Esophagus muscularis mucosa (tissue), 4 donors: Measurements from ENCODE around the gene FDPS. TPM values are rescaled to one million over a fixed set of nuclear protein-coding genes. Genes with fewer than 3 reads are reported as not detected.

Source experiments
- DNase-seq: peaks from one replicate; pipeline ENCODE4 v3.0.0-alpha.2; 2017; ENCODE audit errors: extremely low spot score
- H3K27ac ChIP-seq, 4 donors: fragments of 200-600 bp; sonication (generic); replicated peaks in 1 of 4; 1 replicate in 3 of 4; 2 replicates in 1 of 4; pipeline ENCODE4 v1.5.1; 2016 to 2019; ENCODE audit warnings: mild to moderate bottlenecking in 1 of 4
- H3K27me3 ChIP-seq, 4 donors: fragments of 200-600 bp; sonication (generic); one replicate each; pipeline versions ENCODE4 v1.5.1 to v1.6.0; 2016 to 2019
- H3K36me3 ChIP-seq, 4 donors: fragments of 200-600 bp; sonication (generic); one replicate each; pipeline ENCODE4 v1.5.1; 2016 to 2019
- H3K4me1 ChIP-seq, 4 donors: fragments of 200-600 bp; sonication (generic); one replicate each; pipeline ENCODE4 v1.5.1; 2016 to 2019
- H3K4me3 ChIP-seq, 4 donors: fragments of 200-600 bp; sonication (generic); 1 replicate in 2 of 4; 2 replicates in 2 of 4; pipeline ENCODE4 v1.5.1; 2016 to 2019; ENCODE audit warnings: mild to moderate bottlenecking in 4 of 4, moderate library complexity in 1 of 4
- H3K9me3 ChIP-seq, 4 donors: fragments of 200-600 bp; sonication (generic); 1 replicate in 3 of 4; 2 replicates in 1 of 4; pipeline ENCODE4 v1.5.1; 2016 to 2019
- EP300 ChIP-seq: sonication (generic); formaldehyde crosslinking; IDR thresholded peaks from one replicate; pipeline ENCODE4 v1.6.1; 2017; ENCODE audit warnings: antibody characterized with exemption
- POLR2A ChIP-seq: fragments of 450-650 bp; IDR thresholded peaks from one replicate; pipeline ENCODE4 v1.6.1; 2017; ENCODE audit warnings: antibody characterized with exemption, moderate library complexity, mild to moderate bottlenecking, low read depth
- POLR2AphosphoS5 ChIP-seq, 2 donors: sonication (generic); formaldehyde crosslinking; IDR thresholded peaks; one replicate each; pipeline ENCODE4 v1.6.1; 2017; ENCODE audit warnings: antibody characterized with exemption in 2 of 2
- WGBS: methylation state at CpG from one replicate; pipeline ENCODE4 v1.1.5; 2018; 5-methylcytosine and 5-hydroxymethylcytosine counted together
- intact Hi-C: fragments of 100-400 bp; cut with DNase I; formaldehyde crosslinking; loops from one replicate; pipeline ENCODE4 v1.15.1; 2023
- total RNA-seq, 4 donors: library from RNA; depleted of rRNA; stranded (reverse); fragments of >200 nt; gene quantifications; one replicate each; pipeline versions ENCODE4 v1.1.0 to v1.2.1, GENCODE V29; 2016
- TF ChIP-seq, protein P1 (sequence below), 3 experiments: fragments of 200-600 bp in 2 of 3; fragments of 450-650 bp in 1 of 3; sonication (generic) in 2 of 3; IDR thresholded peaks; one replicate each; pipeline ENCODE4 v1.5.1; 2017 to 2019; ENCODE audit warnings: antibody characterized with exemption in 3 of 3, mild to moderate bottlenecking in 2 of 3, moderate library complexity in 1 of 3

Gene FDPS
- total RNA-seq, 4 donors from 2014 or later = 70.2 to 97.2 (median 82.0) TPM

DNA sequence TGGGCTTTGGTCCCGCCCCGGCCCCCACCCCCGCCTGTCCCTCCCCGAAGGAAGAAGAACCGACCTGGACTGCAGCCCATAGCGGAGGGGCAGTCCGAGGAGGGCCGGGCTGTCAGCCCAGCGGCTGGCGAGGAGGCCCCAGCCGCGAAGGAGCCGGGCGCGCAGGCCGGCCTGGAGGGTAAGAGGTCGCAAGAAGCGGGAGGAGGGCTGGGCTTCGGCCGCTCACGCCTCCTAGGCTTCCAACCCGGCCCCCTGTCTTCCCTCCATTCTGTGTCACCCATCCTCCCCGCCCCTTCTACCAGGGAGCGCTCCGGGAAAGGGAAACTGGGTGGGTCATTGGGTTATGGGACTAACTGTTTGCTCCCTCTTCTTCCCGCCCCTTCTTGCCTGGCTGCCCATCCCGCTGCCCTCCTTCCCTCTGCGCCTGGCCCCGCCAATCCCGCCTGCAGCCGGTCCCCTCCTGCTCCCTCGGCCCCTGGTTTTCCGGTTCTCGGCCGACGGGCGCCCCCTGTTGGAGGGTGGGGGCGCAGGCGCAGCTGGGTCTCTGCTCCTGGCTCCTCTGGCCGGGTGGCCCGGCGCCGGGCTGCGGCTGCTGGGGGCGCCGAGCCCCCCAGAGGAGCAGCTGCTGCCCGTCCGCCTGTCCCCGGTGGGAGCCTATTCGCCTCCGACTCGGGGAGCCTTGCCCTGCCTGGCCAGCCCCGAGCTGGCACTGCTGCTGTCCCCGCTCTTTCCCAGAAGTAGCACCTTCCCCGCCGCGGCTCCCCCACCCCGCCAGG lies 14.5 kb downstream of the FDPS start:
- H3K36me3 ChIP-seq = peaks cover 0 to 38% (median 19%) of the 10 kb centered on the region in 4 donors
- peak; percentile 5 for TF ChIP-seq POLR2A
- no peak for TF ChIP-seq EP300
- TF ChIP-seq, protein P1, sequence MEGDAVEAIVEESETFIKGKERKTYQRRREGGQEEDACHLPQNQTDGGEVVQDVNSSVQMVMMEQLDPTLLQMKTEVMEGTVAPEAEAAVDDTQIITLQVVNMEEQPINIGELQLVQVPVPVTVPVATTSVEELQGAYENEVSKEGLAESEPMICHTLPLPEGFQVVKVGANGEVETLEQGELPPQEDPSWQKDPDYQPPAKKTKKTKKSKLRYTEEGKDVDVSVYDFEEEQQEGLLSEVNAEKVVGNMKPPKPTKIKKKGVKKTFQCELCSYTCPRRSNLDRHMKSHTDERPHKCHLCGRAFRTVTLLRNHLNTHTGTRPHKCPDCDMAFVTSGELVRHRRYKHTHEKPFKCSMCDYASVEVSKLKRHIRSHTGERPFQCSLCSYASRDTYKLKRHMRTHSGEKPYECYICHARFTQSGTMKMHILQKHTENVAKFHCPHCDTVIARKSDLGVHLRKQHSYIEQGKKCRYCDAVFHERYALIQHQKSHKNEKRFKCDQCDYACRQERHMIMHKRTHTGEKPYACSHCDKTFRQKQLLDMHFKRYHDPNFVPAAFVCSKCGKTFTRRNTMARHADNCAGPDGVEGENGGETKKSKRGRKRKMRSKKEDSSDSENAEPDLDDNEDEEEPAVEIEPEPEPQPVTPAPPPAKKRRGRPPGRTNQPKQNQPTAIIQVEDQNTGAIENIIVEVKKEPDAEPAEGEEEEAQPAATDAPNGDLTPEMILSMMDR (IDR thresholded peaks at IDR 0.05) = peak; percentile 97 to 98 (median 98)
- peak; percentile 77 to 83 for TF ChIP-seq POLR2AphosphoS5 (IDR thresholded peaks at IDR 0.05)
- H3K27ac ChIP-seq = peak overlapping the region; percentile 99
- peak overlapping the region; percentile 68 to 94 (median 84) for H3K4me3 ChIP-seq
- H3K9me3 ChIP-seq = no peaks in the 10 kb centered on the region
- 0% methylated on average over 9 of the region's 58 CpGs for WGBS
- H3K27me3 ChIP-seq = no peaks in the 10 kb centered on the region
- DNase-seq = peak; percentile 97
- peaks cover 28 to 65% (median 55%) of the 10 kb centered on the region in 4 donors for H3K4me1 ChIP-seq
- intact Hi-C loops = no loop called here

DNA sequence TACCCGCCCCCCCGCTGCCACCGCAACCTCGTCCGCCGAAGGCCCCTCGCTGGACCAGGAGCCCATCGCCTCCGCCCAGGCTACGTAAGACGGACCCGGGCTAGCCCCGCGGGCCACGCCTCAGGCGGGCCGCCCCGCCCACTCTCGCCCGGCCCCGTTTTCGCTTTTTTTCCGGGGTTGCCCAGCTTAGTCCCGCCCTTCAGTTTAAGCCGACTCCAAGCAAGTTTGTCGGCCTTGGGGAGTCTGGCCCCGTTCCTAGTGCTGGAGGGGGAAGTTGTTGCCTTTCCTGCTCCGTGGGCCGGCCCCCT lies 15.0 kb downstream of the FDPS start:
- no peaks in the 10 kb centered on the region for H3K9me3 ChIP-seq
- TF ChIP-seq POLR2AphosphoS5 (IDR thresholded peaks at IDR 0.05) = no peak
- TF ChIP-seq, protein P1 (IDR thresholded peaks at IDR 0.05) = no peak
- TF ChIP-seq POLR2A = no peak
- no peak for TF ChIP-seq EP300
- H3K4me1 ChIP-seq = peaks cover 28 to 70% (median 57%) of the 10 kb centered on the region in 4 donors
- peaks cover 0 to 38% (median 18%) of the 10 kb centered on the region in 4 donors for H3K36me3 ChIP-seq
- DNase-seq = peak; percentile 97
- intact Hi-C loops = loop anchor here (2.0 kb wide), 1 partner anchor 73 kb away; no protein-coding TSS in a partner anchor
- no peaks in the 10 kb centered on the region for H3K27me3 ChIP-seq
- WGBS = 0% methylated on average over 4 of the region's 29 CpGs
- peak overlapping the region; percentile 68 to 94 (median 84) for H3K4me3 ChIP-seq
- H3K27ac ChIP-seq = peak overlapping the region; percentile 99

DNA sequence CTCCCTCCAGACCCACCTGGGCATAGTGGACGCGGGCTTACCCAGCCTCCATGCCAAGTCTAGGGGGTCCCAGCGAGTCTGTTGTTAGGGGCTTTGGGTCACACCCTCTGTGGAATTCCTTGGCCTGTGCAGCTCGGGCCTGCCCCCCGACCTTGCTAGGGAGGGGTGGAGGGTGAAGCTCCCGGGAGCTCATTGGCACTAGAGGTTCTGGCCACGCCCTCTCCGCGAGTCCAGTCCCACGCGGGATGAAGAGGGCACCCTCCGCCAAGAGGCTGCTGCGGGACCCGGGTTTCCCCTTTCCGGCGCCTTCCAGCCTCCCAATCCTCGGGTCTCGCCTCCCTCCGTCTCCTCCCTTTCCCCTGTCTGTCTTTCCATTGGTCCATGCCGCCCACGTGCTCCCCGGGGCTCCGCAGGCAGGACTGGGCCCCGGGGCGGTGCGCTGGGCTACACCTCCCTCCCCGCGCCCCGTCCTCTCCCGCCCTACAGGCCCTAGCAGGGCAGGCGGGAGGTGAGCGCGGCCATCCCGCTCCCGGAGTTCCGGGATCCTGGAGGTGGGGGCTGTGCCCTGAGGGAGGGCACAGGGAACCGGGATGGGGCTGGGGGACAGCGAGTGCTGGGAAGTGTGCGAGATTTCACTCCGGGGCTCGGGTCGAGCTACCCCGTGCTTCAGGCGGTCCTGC lies 15.5 kb downstream of the FDPS start:
- peak overlapping the region; percentile 99 for H3K27ac ChIP-seq
- no peaks in the 10 kb centered on the region for H3K9me3 ChIP-seq
- 2% methylated on average over 24 of the region's 44 CpGs for WGBS
- TF ChIP-seq, protein P1 (IDR thresholded peaks at IDR 0.05) = peak in 1 of 3 experiments; percentile 25
- TF ChIP-seq POLR2A = peak; percentile 82
- TF ChIP-seq EP300 = no peak
- peak; percentile 89 to 95 for TF ChIP-seq POLR2AphosphoS5 (IDR thresholded peaks at IDR 0.05)
- H3K27me3 ChIP-seq = no peaks in the 10 kb centered on the region
- H3K4me1 ChIP-seq = peaks cover 28 to 74% (median 59%) of the 10 kb centered on the region in 4 donors
- peak; percentile 99 for DNase-seq
- intact Hi-C loops = loop anchor here (2.0 kb wide), 1 partner anchor 73 kb away; no protein-coding TSS in a partner anchor
- H3K36me3 ChIP-seq = peaks cover 3 to 38% (median 19%) of the 10 kb centered on the region in 4 donors
- H3K4me3 ChIP-seq = peak overlapping the region; percentile 68 to 94 (median 84)

DNA sequence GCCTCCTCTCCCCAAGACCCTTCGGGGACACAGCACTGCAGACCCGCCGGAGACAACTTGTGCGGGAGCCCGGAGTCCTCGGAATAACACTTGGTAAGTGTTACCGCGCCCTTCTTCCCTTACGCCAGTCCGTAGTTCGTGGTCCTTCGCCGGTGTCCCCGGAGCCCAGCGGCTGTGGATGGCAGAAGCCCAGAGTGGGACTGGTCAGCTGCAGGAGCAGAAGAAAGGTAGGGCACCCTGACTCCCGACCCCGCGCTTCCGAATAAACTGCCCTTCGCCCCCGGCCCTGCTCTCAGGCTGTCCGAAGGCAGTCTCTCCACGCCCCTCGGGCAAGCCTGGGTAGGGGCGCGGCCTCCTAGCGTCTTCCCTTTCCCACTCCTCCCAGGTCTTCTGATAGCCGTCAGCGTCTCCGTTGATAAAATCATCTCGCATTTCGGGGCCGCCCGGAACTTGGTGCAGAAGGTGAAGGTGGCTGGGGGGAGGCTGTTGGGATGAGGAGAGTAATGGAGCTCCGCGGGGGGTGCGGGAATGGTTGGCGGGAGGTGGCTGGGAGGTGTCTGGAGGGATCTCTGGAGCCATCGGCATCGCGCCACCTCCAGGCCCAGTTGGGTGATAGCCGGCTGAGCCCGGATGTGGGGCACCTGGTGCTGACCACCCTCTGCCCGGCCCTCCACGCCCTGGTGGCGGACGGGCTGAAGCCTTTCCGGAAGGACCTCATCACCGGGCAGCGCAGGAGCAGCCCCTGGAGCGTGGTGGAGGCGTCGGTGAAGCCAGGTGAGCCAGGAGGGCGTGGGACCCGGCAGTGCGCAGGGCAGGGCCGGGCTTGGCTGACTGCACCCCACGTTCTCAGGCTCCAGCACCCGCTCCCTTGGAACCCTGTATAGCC lies 16.3 kb downstream of the FDPS start:
- Histone ChIP-seq H3K4me1 (peaks cover 28 to 68% (median 56%) of the 10 kb centered on the region in 4 donors), H3K27me3 (no peaks in the 10 kb centered on the region), H3K36me3 (peaks cover 9 to 41% (median 21%) of the 10 kb centered on the region in 4 donors), H3K27ac (peak overlapping the region; percentile 99), H3K9me3 (no peaks in the 10 kb centered on the region), H3K4me3 (peak overlapping the region; percentile 68 to 94 (median 84))
- intact Hi-C loops = loop anchor here (2.0 kb wide), 1 partner anchor 74 kb away; no protein-coding TSS in a partner anchor
- no peak for DNase-seq
- TF ChIP-seq POLR2AphosphoS5 (IDR thresholded peaks at IDR 0.05) (peak in 1 of 2 donors; percentile 20), POLR2A (no peak), EP300 (no peak)
- TF ChIP-seq, protein P1 (IDR thresholded peaks at IDR 0.05) = peak; percentile 37 to 56 (median 54)
- 5% methylated on average over 18 of the region's 59 CpGs for WGBS
